Adrenal gland (tissue), 12 donors: ENCODE measurements around the gene METAP2. TPM values are rescaled to one million over a fixed set of nuclear protein-coding genes. Genes with fewer than 3 reads are reported as not detected.

Experiments
- DNase-seq, 7 donors: peaks; one replicate each; pipeline ENCODE4 v3.0.0-alpha.2; 2019 to 2020
- H3K27ac ChIP-seq, 5 donors: fragments of 200-600 bp; sonication (generic) in 4 of 5; 1 replicate in 3 of 5; 2 replicates in 2 of 5; pipeline versions ENCODE4 v1.5.1 to v1.8.0; 2016 to 2020; ENCODE audit warnings: mild to moderate bottlenecking in 1 of 5
- H3K27me3 ChIP-seq: fragments of 200-600 bp; 2 replicates; pipeline ENCODE4 v1.8.0; 2021
- H3K36me3 ChIP-seq, 2 donors: fragments of 200-600 bp; replicated peaks in 1 of 2; 1 replicate in 1 of 2; 2 replicates in 1 of 2; pipeline versions ENCODE4 v1.5.1 to v1.8.0; 2018 to 2022
- H3K4me1 ChIP-seq, 2 donors: fragments of 200-600 bp; replicated peaks in 1 of 2; 1 replicate in 1 of 2; 2 replicates in 1 of 2; pipeline versions ENCODE4 v1.5.1 to v1.8.0; 2018 to 2021
- H3K4me3 ChIP-seq, 4 donors: fragments of 200-600 bp; sonication (generic) in 3 of 4; one replicate each; pipeline ENCODE4 v1.5.1; 2016 to 2018
- H3K9me3 ChIP-seq, 3 donors: fragments of 200-600 bp; sonication (generic) in 1 of 3; replicated peaks in 1 of 3; 1 replicate in 2 of 3; 2 replicates in 1 of 3; pipeline versions ENCODE4 v1.5.1 to v1.8.0; 2016 to 2021
- POLR2A ChIP-seq, 2 donors: fragments of 450-650 bp; IDR thresholded peaks; one replicate each; pipeline ENCODE4 v1.6.1; 2017; ENCODE audit warnings: antibody characterized with exemption in 2 of 2, mild to moderate bottlenecking in 2 of 2, moderate library complexity in 1 of 2
- WGBS, 4 donors: extraction: QIAGEN DNeasy Blood & Tissue Kit in 2 of 4; methylation state at CpG; one replicate each; pipeline versions ENCODE4 v1.1.5 to v1.1.7; 2013 to 2017; 5-methylcytosine and 5-hydroxymethylcytosine counted together
- intact Hi-C, 2 donors: fragments of 100-400 bp; cut with DNase I; formaldehyde crosslinking; loops; one replicate each; pipeline versions ENCODE4 v1.14.1 to v1.15.0; 2022 to 2023
- polyA plus RNA-seq, 3 donors: library from polyadenylated mRNA; stranded (reverse); fragments of 200-250 nt in 2 of 3; fragments of 350-450 nt in 1 of 3; fragmentation: Illumina TruSeq in 1 of 3; extraction: RNeasy Lipid Tissue Mini Kit (QIAGEN cat#74804) in 1 of 3; gene quantifications; one replicate each; pipeline ENCODE4 v1.2.3, GENCODE V29; 2013 to 2014
- small RNA-seq, 2 donors: library from RNA; depleted of rRNA; stranded (forward); fragments of <200 nt; gene quantifications; one replicate each; pipeline ENCODE3, GENCODE V24; 2016
- total RNA-seq, 9 donors: library from RNA; depleted of rRNA in 4 of 9; stranded (reverse); fragments of >200 nt in 4 of 9; fragments of 120-200 nt in 1 of 9; fragmentation: NEBNext Ultra II Directional in 1 of 9; extraction: Animal tissue kit (Norgen Biotek cat#: 25700) in 1 of 9; gene quantifications; one replicate each; pipeline versions ENCODE4 v1.1.0 to v1.2.4, GENCODE V29; 2013 to 2023
- TF ChIP-seq, protein P1 (sequence below), 6 experiments: fragments of 450-650 bp in 4 of 6; fragments of 200-600 bp in 2 of 6; sonication (generic) in 1 of 6; IDR thresholded peaks; 1 replicate in 5 of 6; 2 replicates in 1 of 6; pipeline versions ENCODE4 v1.5.1 to v1.8.0; 2016 to 2021; ENCODE audit warnings: antibody characterized with exemption in 6 of 6, mild to moderate bottlenecking in 2 of 6, moderate library complexity in 1 of 6
- donor health status: healthy with polysubstance abuse.
- donor health status: Bipolar disorder and iron deficiency.
- donor health status: DM: yes; HTN: yes; CAD: no.
- donor health status: DM: no; HTN: no; CAD: no.
- donor health status: DM: no; HTN: no; CAD: no.
- donor health status: DM: yes; HTN: yes; CAD: no.

METAP2 gene
- total and polyA plus RNA-seq, 12 donors, result 43.2 to 142 (median 68.9) TPM

DNA sequence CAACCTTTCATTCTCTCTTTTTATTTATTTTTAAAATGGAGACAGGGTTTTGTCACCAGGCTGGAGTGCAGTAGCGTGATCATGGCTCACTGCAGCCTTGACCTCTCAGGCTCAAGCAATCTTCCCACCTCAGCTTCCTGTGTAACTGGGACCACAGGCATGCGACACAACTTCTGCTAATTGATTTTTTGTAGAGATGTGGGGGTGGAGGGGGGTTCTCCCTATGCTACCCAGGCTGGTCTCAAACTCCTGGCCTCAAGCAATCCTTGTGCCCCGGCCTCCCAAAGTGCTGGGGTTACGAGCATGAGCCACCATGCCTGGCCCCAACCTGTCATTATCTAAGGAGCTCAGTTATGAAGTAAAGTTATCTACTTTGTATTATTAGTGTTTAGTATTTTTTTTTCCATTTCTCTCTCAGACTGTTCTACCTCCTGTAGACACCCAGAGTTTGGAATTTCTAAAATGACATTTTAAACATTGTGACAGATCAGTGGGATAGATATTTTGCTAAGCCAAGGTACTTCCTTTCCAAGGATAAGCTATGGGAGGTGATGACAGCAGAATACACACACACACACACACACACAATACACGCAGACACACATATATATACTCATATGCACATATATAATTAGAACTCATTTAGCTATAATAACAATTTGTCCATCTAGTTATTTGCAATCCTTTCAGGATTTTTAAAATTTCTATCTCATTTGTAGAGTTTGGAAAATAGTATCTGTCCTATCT, 79.4 kb downstream of the METAP2 start:
- TF ChIP-seq POLR2A (IDR thresholded peaks at IDR 0.05), result no peak
- TF ChIP-seq, protein P1, sequence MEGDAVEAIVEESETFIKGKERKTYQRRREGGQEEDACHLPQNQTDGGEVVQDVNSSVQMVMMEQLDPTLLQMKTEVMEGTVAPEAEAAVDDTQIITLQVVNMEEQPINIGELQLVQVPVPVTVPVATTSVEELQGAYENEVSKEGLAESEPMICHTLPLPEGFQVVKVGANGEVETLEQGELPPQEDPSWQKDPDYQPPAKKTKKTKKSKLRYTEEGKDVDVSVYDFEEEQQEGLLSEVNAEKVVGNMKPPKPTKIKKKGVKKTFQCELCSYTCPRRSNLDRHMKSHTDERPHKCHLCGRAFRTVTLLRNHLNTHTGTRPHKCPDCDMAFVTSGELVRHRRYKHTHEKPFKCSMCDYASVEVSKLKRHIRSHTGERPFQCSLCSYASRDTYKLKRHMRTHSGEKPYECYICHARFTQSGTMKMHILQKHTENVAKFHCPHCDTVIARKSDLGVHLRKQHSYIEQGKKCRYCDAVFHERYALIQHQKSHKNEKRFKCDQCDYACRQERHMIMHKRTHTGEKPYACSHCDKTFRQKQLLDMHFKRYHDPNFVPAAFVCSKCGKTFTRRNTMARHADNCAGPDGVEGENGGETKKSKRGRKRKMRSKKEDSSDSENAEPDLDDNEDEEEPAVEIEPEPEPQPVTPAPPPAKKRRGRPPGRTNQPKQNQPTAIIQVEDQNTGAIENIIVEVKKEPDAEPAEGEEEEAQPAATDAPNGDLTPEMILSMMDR (IDR thresholded peaks at IDR 0.05), result no peak
- Histone ChIP-seq H3K9me3 (no peaks in the 10 kb centered on the region), H3K4me1 (peaks cover 0 to 2% of the 10 kb centered on the region in 2 donors), H3K27ac (no peak overlapping the region), H3K27me3 (no peaks in the 10 kb centered on the region), H3K4me3 (no peak overlapping the region), H3K36me3 (no peaks in the 10 kb centered on the region)
- no peak for DNase-seq
- intact Hi-C loops, result no loop called here
- 75 to 86% (median 80%) methylated on average over 5 of the region's 5 CpGs for WGBS, 4 donors

DNA sequence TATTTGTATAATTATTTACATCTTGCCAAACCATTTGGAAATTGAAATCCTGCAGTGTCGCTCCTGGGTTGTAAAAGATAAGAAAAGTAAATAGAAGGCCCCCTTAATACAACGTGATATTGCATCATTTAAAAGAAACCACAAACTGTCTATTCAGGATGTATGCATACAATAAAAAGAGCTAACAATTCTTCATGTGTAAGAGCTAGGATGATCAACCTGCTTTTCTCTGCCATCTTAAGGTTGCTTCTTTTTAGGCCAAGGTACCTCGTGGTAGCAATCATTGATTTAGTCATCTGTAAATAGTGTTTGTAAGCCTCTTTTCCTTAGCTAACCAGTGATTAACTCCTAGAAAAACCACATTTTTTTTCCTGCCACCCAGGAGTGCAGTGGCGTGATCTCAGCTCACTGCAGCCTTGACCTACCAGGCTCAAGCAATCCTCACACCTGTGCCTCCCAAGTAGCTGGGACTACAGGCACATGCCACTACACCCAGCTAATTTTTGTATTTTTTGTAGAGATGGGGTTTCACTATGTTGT, 80.7 kb downstream of the METAP2 start:
- no peaks in the 10 kb centered on the region for H3K36me3 ChIP-seq
- H3K4me1 ChIP-seq, result no peaks in the 10 kb centered on the region
- H3K27ac ChIP-seq, result no peak overlapping the region
- H3K9me3 ChIP-seq, result no peaks in the 10 kb centered on the region
- H3K4me3 ChIP-seq, result no peak overlapping the region
- no peak for DNase-seq
- H3K27me3 ChIP-seq, result no peaks in the 10 kb centered on the region
- 36 to 45% (median 40%) methylated on average over 4 of the region's 4 CpGs for WGBS, 4 donors
- intact Hi-C loops, result no loop called here
- TF ChIP-seq, protein P1 (IDR thresholded peaks at IDR 0.05), result no peak
- TF ChIP-seq POLR2A (IDR thresholded peaks at IDR 0.05), result no peak

DNA sequence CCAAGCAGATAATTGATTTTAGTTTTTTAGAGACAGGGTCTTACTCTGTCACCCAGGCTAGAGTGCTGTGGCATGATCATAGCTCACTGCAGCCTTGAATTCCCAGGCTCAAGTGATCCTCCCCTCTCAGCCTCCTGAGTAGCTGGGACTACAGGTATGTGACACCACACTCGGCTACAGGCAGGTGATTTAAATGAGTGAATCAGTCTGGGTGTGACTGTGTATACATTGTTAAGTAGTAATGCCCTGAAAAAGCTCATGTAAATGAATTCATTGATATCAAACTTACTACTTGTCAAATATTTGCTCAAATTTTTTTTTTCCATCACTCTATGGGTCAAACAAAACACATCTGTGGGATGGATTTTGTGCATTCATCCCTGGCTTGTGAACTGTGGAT, 83.7 kb downstream of the METAP2 start:
- WGBS, 4 donors, result 83 to 87% (median 85%) methylated on average over 1 of the region's 1 CpG
- Histone ChIP-seq H3K4me1 (no peaks in the 10 kb centered on the region), H3K36me3 (no peaks in the 10 kb centered on the region), H3K4me3 (no peak overlapping the region), H3K27ac (no peak overlapping the region), H3K27me3 (no peaks in the 10 kb centered on the region), H3K9me3 (no peaks in the 10 kb centered on the region)
- TF ChIP-seq, protein P1 (IDR thresholded peaks at IDR 0.05), result no peak
- no peak for TF ChIP-seq POLR2A (IDR thresholded peaks at IDR 0.05)
- intact Hi-C loops, result no loop called here
- DNase-seq, result no peak

Small RNA genes within 50 kb of the gene (small RNA-seq; reads per million reads assigned to genes)
- 0 reads per million in 2 donors for gene RNU6-735P

Other genes with a start within 250 kb of the METAP2 start
- gene USP44, start 77.3 kb downstream of the METAP2 start, total RNA-seq, result 1 to 10 TPM in 7 of 9 donors, under 1 TPM in 2; 0.69 to 3.0 (median 1.3) TPM
- gene USP44, start 77.3 kb downstream of the METAP2 start, polyA plus RNA-seq, result 1 to 10 TPM in 2 of 3 donors, under 1 TPM in 1; 0.88 to 1.6 (median 1.1) TPM